Activated CD4-positive, CD25-positive, alpha-beta regulatory T cell treated with anti-CD3 and anti-CD28 coated beads, Interleukin-2, amount 50 U/mL, for 16 hours (primary cell): Measurements from ENCODE around the gene MME.

Experiments used
- DNase-seq: peaks from one replicate; pipeline ENCODE4 v3.0.0-alpha.2; 2020; ENCODE audit warnings: low read depth, low spot score

Gene MME

GRCh38 chr3:155079746-155080487, at the start of gene MME:
MME (plus strand) TSS chr3:155080319; CDS start chr3:155084168, 3,849 bp downstream.
- no peak for DNase-seq

GRCh38 chr3:155031186-155031585, 48.9 kb upstream of the MME start:
- no peak for DNase-seq

- DNase-seq: no peak
These were observed 47.2 kb upstream of the MME start for GRCh38 chr3:155032918-155033317.

- DNase-seq: no peak
These were observed 45.3 kb upstream of the MME start for GRCh38 chr3:155034786-155035185.

- no peak for DNase-seq
These were observed 44.6 kb upstream of the MME start for GRCh38 chr3:155035553-155035952.

GRCh38 chr3:155037508-155038202, 42.5 kb upstream of the MME start:
- no peak for DNase-seq

- DNase-seq: no peak
These were observed 41.9 kb upstream of the MME start for GRCh38 chr3:155038203-155038554.

GRCh38 chr3:155046935-155047334, 33.2 kb upstream of the MME start:
- DNase-seq: no peak

- DNase-seq: no peak
These were observed 32.4 kb upstream of the MME start for GRCh38 chr3:155047672-155048071.

GRCh38 chr3:155049959-155050358, 30.2 kb upstream of the MME start:
- no peak for DNase-seq

GRCh38 chr3:155052470-155052869, 27.6 kb upstream of the MME start:
- DNase-seq: no peak

- no peak for DNase-seq
These were observed 26.4 kb upstream of the MME start for GRCh38 chr3:155053756-155054155.

- no peak for DNase-seq
These were observed 15.2 kb upstream of the MME start for GRCh38 chr3:155064920-155065319.

- no peak for DNase-seq
These were observed 14.6 kb upstream of the MME start for GRCh38 chr3:155065537-155065936.

- no peak for DNase-seq
These were observed 10.4 kb upstream of the MME start for GRCh38 chr3:155069729-155070128.

GRCh38 chr3:155070316-155070715, 9.8 kb upstream of the MME start:
- DNase-seq: no peak

- no peak for DNase-seq
These were observed 9.2 kb upstream of the MME start for GRCh38 chr3:155070932-155071387.

- DNase-seq: no peak
These were observed 4.9 kb upstream of the MME start for GRCh38 chr3:155075200-155075599.

GRCh38 chr3:155076888-155077287, 3.2 kb upstream of the MME start:
- no peak for DNase-seq

- DNase-seq: no peak
These were observed 1.2 kb upstream of the MME start for GRCh38 chr3:155078711-155079467.

- DNase-seq: no peak
These were observed 712 bp upstream of the MME start for GRCh38 chr3:155079468-155079745.

- DNase-seq: no peak
These were observed 573 bp downstream of the MME start for GRCh38 chr3:155080692-155081091.
